Endodermal cell (in vitro differentiated cells): Measurements from ENCODE around the gene NR1H3. TPM values are rescaled to one million over a fixed set of nuclear protein-coding genes. Genes with fewer than 3 reads are reported as not detected.

Experiments
- DNase-seq: peaks from one replicate; pipeline ENCODE4 v3.0.0-alpha.2; 2017
- H3K27ac ChIP-seq: 2 replicates; pipeline ENCODE4 v1.5.1; 2013; ENCODE audit warnings: mild to moderate bottlenecking, low read depth, low read length, moderate library complexity
- H3K27me3 ChIP-seq: 2 replicates; pipeline ENCODE4 v1.6.1; 2013; ENCODE audit warnings: mild to moderate bottlenecking, low read length, moderate library complexity; ENCODE audit not compliant: insufficient read depth, control insufficient read depth, poor library complexity, severe bottlenecking
- H3K36me3 ChIP-seq: 2 replicates; pipeline ENCODE4 v1.7.0; 2013; ENCODE audit warnings: mild to moderate bottlenecking, low read length, moderate library complexity; ENCODE audit not compliant: control insufficient read depth, insufficient read depth
- H3K4me1 ChIP-seq: one replicate; pipeline ENCODE4 v1.7.0; 2013; ENCODE audit warnings: low read length; ENCODE audit not compliant: control insufficient read depth, insufficient read depth
- H3K4me3 ChIP-seq: 2 replicates; pipeline ENCODE4 v1.5.1; 2013; ENCODE audit warnings: mild to moderate bottlenecking, low read length, moderate library complexity
- H3K9ac ChIP-seq: 2 replicates; pipeline ENCODE4 v1.6.1; 2013; ENCODE audit warnings: mild to moderate bottlenecking, low read length, moderate library complexity; ENCODE audit not compliant: poor library complexity, severe bottlenecking; ENCODE audit errors: extremely low read depth
- H3K9me3 ChIP-seq: 2 replicates; pipeline ENCODE4 v1.6.1; 2013; ENCODE audit warnings: mild to moderate bottlenecking, low read length, moderate library complexity; ENCODE audit not compliant: control insufficient read depth
- H3K27ac Mint-ChIP-seq: 2 replicates; pipeline ENCODE4 v1.8.0; 2020; ENCODE audit warnings: mixed read lengths
- H3K27me3 Mint-ChIP-seq: 2 replicates; pipeline ENCODE4 v1.8.0; 2021; ENCODE audit warnings: mild to moderate bottlenecking, mixed read lengths; ENCODE audit not compliant: insufficient read depth
- H3K36me3 Mint-ChIP-seq: 2 replicates; pipeline ENCODE4 v1.8.0; 2020; ENCODE audit warnings: low read depth, mixed read lengths
- H3K4me1 Mint-ChIP-seq: 2 replicates; pipeline ENCODE4 v1.8.0; 2020; ENCODE audit warnings: mixed read lengths
- H3K4me3 Mint-ChIP-seq: 2 replicates; pipeline ENCODE4 v1.8.0; 2020; ENCODE audit warnings: mild to moderate bottlenecking, moderate library complexity, mixed read lengths
- H3K9me3 Mint-ChIP-seq: 2 replicates; pipeline ENCODE4 v1.8.0; 2020; ENCODE audit warnings: mild to moderate bottlenecking, mixed read lengths
- CTCF ChIP-seq: fragments of 200-600 bp; sonication (generic); conservative IDR thresholded peaks from 2 replicates; pipeline ENCODE4 v1.5.0; 2021; ENCODE audit warnings: antibody characterized with exemption, mild to moderate bottlenecking
- WGBS, 2 experiments: methylation state at CpG; one replicate each; pipeline versions ENCODE4 v1.1.5 to v1.1.7; 2013; ENCODE audit warnings: missing lambda C conversion rate in 2 of 2, mixed read lengths in 1 of 2; ENCODE audit not compliant: insufficient coverage in 1 of 2, insufficient read length in 1 of 2; 5-methylcytosine and 5-hydroxymethylcytosine counted together
- total RNA-seq, 2 donors: library from RNA; stranded (reverse); fragmentation: NEBNext Ultra II Directional in 1 of 2; extraction: Animal tissue kit (Norgen Biotek cat#: 25700) in 1 of 2; gene quantifications; 2 replicates in 1 of 2; 3 replicates in 1 of 2; pipeline ENCODE4 v1.2.1, GENCODE V29; 2021

The NR1H3 gene
- total RNA-seq, 2 donors from 2014 or later = 29.4 to 34.6 TPM

GRCh38 chr11:47248664-47249377 is 9.0 kb upstream of the NR1H3 start, which contains the start of gene ACP2:
Gene ACP2 (minus strand): TSS chr11:47248814. CDS start chr11:47248789, 25 bp downstream.
- Mint-ChIP-seq H3K36me3 (peaks cover 33% of the 10 kb centered on the region), H3K4me1 (peaks cover 11% of the 10 kb centered on the region), H3K4me3 (peak within 1 kb of the TSS; percentile 89), H3K27me3 (no peaks in the 10 kb centered on the region), H3K27ac (peak within 1 kb of the TSS; percentile 100), H3K9me3 (no peaks in the 10 kb centered on the region)
- Histone ChIP-seq H3K36me3 (peaks cover 24% of the 10 kb centered on the region), H3K4me1 (peaks cover 2% of the 10 kb centered on the region), H3K9me3 (no peaks in the 10 kb centered on the region), H3K27ac (peak within 1 kb of the TSS; percentile 93), H3K27me3 (no peaks in the 10 kb centered on the region), H3K9ac (peak within 1 kb of the TSS; percentile 92), H3K4me3 (peak within 1 kb of the TSS; percentile 94)
- peak; percentile 44 for TF ChIP-seq CTCF
- peak; percentile 90 for DNase-seq
- 0 to 1% methylated on average over 25 to 45 of the region's 45 CpGs for WGBS, 2 experiments

GRCh38 chr11:47249378-47249715 is 8.4 kb upstream of the NR1H3 start:
- Mint-ChIP-seq H3K36me3 (peaks cover 31% of the 10 kb centered on the region), H3K4me3 (peak overlapping the region; percentile 89), H3K27ac (peak overlapping the region; percentile 100), H3K27me3 (no peaks in the 10 kb centered on the region), H3K4me1 (peaks cover 11% of the 10 kb centered on the region), H3K9me3 (no peaks in the 10 kb centered on the region)
- WGBS, 2 experiments = 64 to 83% methylated on average over 2 to 3 of the region's 3 CpGs
- no peak overlapping the region for H3K27ac ChIP-seq
- TF ChIP-seq CTCF = no peak
- H3K36me3 ChIP-seq = peaks cover 24% of the 10 kb centered on the region
- H3K4me1 ChIP-seq = peaks cover 2% of the 10 kb centered on the region
- no peaks in the 10 kb centered on the region for H3K27me3 ChIP-seq
- no peak for DNase-seq
- peak overlapping the region; percentile 92 for H3K9ac ChIP-seq
- H3K9me3 ChIP-seq = no peaks in the 10 kb centered on the region
- peak overlapping the region; percentile 94 for H3K4me3 ChIP-seq

GRCh38 chr11:47251751-47252150 is 6.0 kb upstream of the NR1H3 start:
- Histone ChIP-seq H3K36me3 (peaks cover 9% of the 10 kb centered on the region), H3K9ac (no peak overlapping the region), H3K4me3 (no peak overlapping the region), H3K4me1 (peaks cover 2% of the 10 kb centered on the region), H3K9me3 (no peaks in the 10 kb centered on the region), H3K27ac (no peak overlapping the region), H3K27me3 (no peaks in the 10 kb centered on the region)
- H3K27ac Mint-ChIP-seq = no peak overlapping the region
- H3K36me3 Mint-ChIP-seq = peaks cover 12% of the 10 kb centered on the region
- no peaks in the 10 kb centered on the region for H3K9me3 Mint-ChIP-seq
- no peak for TF ChIP-seq CTCF
- WGBS, 2 experiments = 96 to 100% methylated on average over 1 to 3 of the region's 3 CpGs
- no peaks in the 10 kb centered on the region for H3K27me3 Mint-ChIP-seq
- H3K4me3 Mint-ChIP-seq = no peak overlapping the region
- DNase-seq = no peak
- peaks cover 11% of the 10 kb centered on the region for H3K4me1 Mint-ChIP-seq
